Peyer's patch (tissue), 4 donors: ENCODE results near the gene WFIKKN2.

Experiments used
- POLR2A ChIP-seq, 2 donors: fragments of 450-650 bp; IDR thresholded peaks; one replicate each; pipeline ENCODE4 v1.5.1; 2017; ENCODE audit warnings: antibody characterized with exemption in 2 of 2, mild to moderate bottlenecking in 2 of 2, moderate library complexity in 2 of 2
- TF ChIP-seq, protein P1 (sequence below), 6 experiments: fragments of 450-650 bp in 4 of 6; fragments of 200-600 bp in 2 of 6; sonication (generic) in 1 of 6; IDR thresholded peaks; one replicate each; pipeline ENCODE4 v1.5.1; 2017 to 2019; ENCODE audit warnings: antibody characterized with exemption in 6 of 6, mild to moderate bottlenecking in 3 of 6, moderate library complexity in 1 of 6

DNA sequence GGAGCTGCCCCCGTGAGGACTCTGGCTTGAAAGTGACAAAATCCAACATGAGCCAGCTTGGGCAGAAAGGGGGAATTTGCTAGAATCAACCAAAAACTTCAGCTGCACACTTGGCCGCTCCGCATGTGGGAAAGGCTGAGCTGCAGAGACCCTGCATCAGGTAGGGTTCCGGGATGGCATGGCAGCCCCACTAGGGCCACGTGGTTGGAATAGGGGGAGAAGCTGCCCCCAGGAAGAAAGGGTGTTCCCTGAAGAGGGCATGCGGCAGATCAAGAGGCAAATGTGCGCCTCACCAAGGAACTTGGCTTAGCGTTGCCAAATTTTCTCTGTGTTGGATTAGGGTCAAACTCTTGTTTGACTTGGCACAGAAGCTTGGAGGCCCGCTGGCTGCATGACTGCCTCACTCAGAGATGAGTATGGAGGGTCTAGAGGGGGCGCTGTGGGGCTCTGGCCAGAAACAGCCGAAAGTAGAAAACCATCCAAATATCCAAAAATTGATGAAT lies 29.2 kb upstream of the WFIKKN2 start:
- TF ChIP-seq, protein P1, sequence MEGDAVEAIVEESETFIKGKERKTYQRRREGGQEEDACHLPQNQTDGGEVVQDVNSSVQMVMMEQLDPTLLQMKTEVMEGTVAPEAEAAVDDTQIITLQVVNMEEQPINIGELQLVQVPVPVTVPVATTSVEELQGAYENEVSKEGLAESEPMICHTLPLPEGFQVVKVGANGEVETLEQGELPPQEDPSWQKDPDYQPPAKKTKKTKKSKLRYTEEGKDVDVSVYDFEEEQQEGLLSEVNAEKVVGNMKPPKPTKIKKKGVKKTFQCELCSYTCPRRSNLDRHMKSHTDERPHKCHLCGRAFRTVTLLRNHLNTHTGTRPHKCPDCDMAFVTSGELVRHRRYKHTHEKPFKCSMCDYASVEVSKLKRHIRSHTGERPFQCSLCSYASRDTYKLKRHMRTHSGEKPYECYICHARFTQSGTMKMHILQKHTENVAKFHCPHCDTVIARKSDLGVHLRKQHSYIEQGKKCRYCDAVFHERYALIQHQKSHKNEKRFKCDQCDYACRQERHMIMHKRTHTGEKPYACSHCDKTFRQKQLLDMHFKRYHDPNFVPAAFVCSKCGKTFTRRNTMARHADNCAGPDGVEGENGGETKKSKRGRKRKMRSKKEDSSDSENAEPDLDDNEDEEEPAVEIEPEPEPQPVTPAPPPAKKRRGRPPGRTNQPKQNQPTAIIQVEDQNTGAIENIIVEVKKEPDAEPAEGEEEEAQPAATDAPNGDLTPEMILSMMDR (IDR thresholded peaks at IDR 0.05): no peak
- no peak for TF ChIP-seq POLR2A (IDR thresholded peaks at IDR 0.05)
